ENCODE measurements around the gene DNPEP.

DNPEP gene

DNA sequence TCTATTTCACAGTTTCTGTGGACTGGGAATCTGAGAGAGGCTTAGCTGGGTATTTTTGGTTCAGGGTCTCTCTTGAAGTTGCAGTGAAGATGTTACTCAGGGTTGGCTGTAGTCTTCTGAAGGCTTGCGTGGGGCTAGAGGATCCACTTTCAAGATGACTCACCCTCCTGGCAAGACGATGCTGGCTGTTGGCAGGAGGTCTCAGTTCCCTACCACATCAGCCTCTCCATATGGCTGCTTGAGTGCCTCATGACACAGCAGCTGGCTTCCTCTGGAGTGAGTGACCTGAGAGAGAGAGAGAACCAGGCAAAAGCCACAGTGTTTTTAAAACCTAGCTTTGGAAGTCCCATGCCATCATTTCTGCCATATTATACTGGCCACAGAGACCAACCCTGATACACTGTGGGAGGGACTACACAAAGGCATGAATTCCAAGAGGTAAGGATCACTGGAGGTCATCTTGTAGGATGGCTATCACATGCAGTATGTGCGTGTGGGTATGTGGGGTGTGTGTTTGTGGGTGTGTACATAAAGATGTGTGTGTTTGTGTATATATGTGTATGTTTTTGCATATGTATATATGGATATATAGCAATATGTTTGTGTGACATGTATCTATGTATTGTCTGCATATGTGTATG lies 25.1 kb downstream of the DNPEP start:
- peak; percentile 53 to 60 for DNase-seq
- H3K36me3 ChIP-seq (ENCODE audit: control insufficient read depth in 1 of 2, insufficient read depth in 2 of 2, low read length in 2 of 2) = no peaks in the 10 kb centered on the region
- H4K8ac ChIP-seq (ENCODE audit: low read depth, low read length) = no peak overlapping the region
- H2BK5ac ChIP-seq (ENCODE audit: low read depth, low read length, poor library complexity) = no peak overlapping the region
- H2AFZ ChIP-seq (ENCODE audit: insufficient read depth, low read length, poor library complexity) = no peak overlapping the region
- no peak overlapping the region for H3K4me2 ChIP-seq (ENCODE audit: low read length)
- H3K27ac ChIP-seq (ENCODE audit: low read depth, low read length) = no peak overlapping the region
- no peaks in the 10 kb centered on the region for H3K79me2 ChIP-seq (ENCODE audit: control insufficient read depth, insufficient read depth, low read length, poor library complexity)
- peaks cover 0 to 4% of the 10 kb centered on the region in 2 experiments for H3K4me1 ChIP-seq (ENCODE audit: control insufficient read depth in 1 of 2, insufficient read depth in 2 of 2, low read length in 2 of 2)
- no peak overlapping the region for H3K23ac ChIP-seq (ENCODE audit: low read length)
- H3K27me3 ChIP-seq (ENCODE audit: insufficient read depth, low read length) = peaks cover 19% of the 10 kb centered on the region
- no peak overlapping the region for H2BK120ac ChIP-seq (ENCODE audit: insufficient read depth, low read length, poor library complexity)
- no CpG with 5 or more reads among the region's 3 CpGs for WGBS (ENCODE audit: extremely low coverage, insufficient coverage, insufficient read length)
- no peaks in the 10 kb centered on the region for H3K9me3 ChIP-seq (ENCODE audit: insufficient read depth, low read depth, low read length)
- H2AK5ac ChIP-seq (ENCODE audit: low read length) = no peak overlapping the region
- no peak overlapping the region for H4K12ac ChIP-seq (ENCODE audit: low read depth, low read length)
- no peak overlapping the region for H3K14ac ChIP-seq (ENCODE audit: low read length)
- H3K18ac ChIP-seq (ENCODE audit: low read length) = no peak overlapping the region
- no peak overlapping the region for H4K91ac ChIP-seq (ENCODE audit: low read depth, low read length)
- H3K79me1 ChIP-seq (ENCODE audit: low read length) = no peaks in the 10 kb centered on the region
- H3K9ac ChIP-seq (ENCODE audit: low read length) = no peak overlapping the region
- no peak overlapping the region for H3K4me3 ChIP-seq (ENCODE audit: low read depth, low read length)
- H3K4ac ChIP-seq (ENCODE audit: low read depth, low read length) = no peak overlapping the region
- H2BK12ac ChIP-seq (ENCODE audit: low read length) = no peak overlapping the region

DNA sequence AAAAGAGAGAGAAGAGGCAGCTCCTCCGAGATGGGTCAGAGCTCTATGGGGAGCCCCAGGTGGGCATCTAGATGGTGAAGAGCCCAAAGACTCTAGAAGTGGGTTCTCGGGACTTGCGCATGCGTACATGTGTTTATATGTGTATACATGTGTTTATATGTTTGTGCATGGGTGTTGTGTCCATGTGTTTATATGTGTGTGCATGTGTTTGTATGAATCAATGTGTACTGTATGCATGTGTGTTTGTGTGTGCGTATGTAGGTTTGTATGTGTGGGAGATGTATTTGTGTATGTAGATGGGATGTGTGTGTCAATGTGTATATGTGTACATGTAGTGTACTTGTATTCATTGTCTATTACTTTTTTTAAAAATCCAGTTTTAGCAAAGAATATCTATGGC lies 25.6 kb downstream of the DNPEP start:
- Histone ChIP-seq H3K79me1 (ENCODE audit: low read length) (no peaks in the 10 kb centered on the region), H2AFZ (ENCODE audit: insufficient read depth, low read length, poor library complexity) (no peak overlapping the region), H3K9ac (ENCODE audit: low read length) (no peak overlapping the region), H3K4me3 (ENCODE audit: low read depth, low read length) (no peak overlapping the region), H3K18ac (ENCODE audit: low read length) (no peak overlapping the region), H3K79me2 (ENCODE audit: control insufficient read depth, insufficient read depth, low read length, poor library complexity) (no peaks in the 10 kb centered on the region), H3K14ac (ENCODE audit: low read length) (no peak overlapping the region), H2BK5ac (ENCODE audit: low read depth, low read length, poor library complexity) (no peak overlapping the region), H3K9me3 (ENCODE audit: insufficient read depth, low read depth, low read length) (no peaks in the 10 kb centered on the region), H4K91ac (ENCODE audit: low read depth, low read length) (no peak overlapping the region), H2AK5ac (ENCODE audit: low read length) (no peak overlapping the region), H2BK12ac (ENCODE audit: low read length) (no peak overlapping the region), H3K27me3 (ENCODE audit: insufficient read depth, low read length) (peaks cover 19% of the 10 kb centered on the region), H3K36me3 (ENCODE audit: control insufficient read depth in 1 of 2, insufficient read depth in 2 of 2, low read length in 2 of 2) (no peaks in the 10 kb centered on the region), H4K8ac (ENCODE audit: low read depth, low read length) (no peak overlapping the region), H3K27ac (ENCODE audit: low read depth, low read length) (no peak overlapping the region), H3K4me1 (ENCODE audit: control insufficient read depth in 1 of 2, insufficient read depth in 2 of 2, low read length in 2 of 2) (peaks cover 0 to 4% of the 10 kb centered on the region in 2 experiments), H4K12ac (ENCODE audit: low read depth, low read length) (no peak overlapping the region), H3K23ac (ENCODE audit: low read length) (no peak overlapping the region), H2BK120ac (ENCODE audit: insufficient read depth, low read length, poor library complexity) (no peak overlapping the region), H3K4ac (ENCODE audit: low read depth, low read length) (no peak overlapping the region), H3K4me2 (ENCODE audit: low read length) (no peak overlapping the region)
- WGBS (ENCODE audit: extremely low coverage, insufficient coverage, insufficient read length) = 100% methylated on average over 1 of the region's 5 CpGs
- no peak for DNase-seq

DNA sequence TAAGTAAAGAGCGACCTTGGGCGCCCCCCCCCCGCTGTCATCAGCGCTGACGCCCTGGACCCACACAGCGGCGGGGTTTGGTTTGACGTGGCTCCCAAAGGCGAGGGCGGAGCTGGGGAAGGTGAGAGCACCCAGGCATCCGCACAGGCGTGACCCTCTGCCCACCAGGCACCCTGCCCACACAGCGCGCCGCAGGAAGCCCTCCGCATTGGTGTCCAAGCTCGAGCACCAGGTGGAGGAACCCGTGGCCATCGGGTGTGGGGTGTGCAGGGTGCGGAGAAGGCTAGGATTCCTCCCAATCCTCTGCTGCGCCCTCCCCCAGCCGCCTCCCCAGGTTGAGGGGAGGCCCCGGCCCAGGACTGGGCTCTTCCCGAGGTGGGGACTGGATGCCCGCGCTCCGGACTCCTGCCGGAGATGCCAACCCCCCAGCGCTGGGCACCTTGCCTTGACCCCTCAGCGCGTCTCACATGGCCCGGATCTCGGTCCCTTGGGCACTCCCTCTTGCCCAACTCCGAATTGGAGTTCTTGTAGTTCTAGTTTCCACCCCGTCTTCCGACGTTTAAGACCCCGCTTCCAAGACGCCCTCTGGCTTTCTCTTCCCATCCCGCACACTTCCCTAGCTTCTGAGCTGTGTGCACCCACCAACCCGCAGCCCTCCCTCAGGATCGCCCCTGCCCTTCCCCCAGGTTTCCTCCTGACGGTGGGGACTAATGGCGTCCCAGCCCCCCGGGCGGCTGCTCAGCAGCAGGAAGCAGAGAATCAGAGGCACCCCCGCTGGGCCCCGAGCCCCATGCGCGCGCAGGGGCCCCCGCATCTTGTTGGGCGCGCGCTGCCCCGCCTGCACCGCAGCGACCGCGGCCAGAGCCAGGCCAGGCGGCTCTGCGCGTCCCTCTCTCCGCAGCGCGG lies 29.3 kb downstream of the DNPEP start:
- peaks cover 19% of the 10 kb centered on the region for H3K27me3 ChIP-seq (ENCODE audit: insufficient read depth, low read length)
- H3K27ac ChIP-seq (ENCODE audit: low read depth, low read length) = no peak overlapping the region
- H3K79me1 ChIP-seq (ENCODE audit: low read length) = no peaks in the 10 kb centered on the region
- H3K79me2 ChIP-seq (ENCODE audit: control insufficient read depth, insufficient read depth, low read length, poor library complexity) = no peaks in the 10 kb centered on the region
- no peak overlapping the region for H3K23ac ChIP-seq (ENCODE audit: low read length)
- no peak overlapping the region for H3K4ac ChIP-seq (ENCODE audit: low read depth, low read length)
- H3K18ac ChIP-seq (ENCODE audit: low read length) = no peak overlapping the region
- no peak for DNase-seq
- no peak overlapping the region for H3K14ac ChIP-seq (ENCODE audit: low read length)
- peaks cover 0 to 4% of the 10 kb centered on the region in 2 experiments for H3K4me1 ChIP-seq (ENCODE audit: control insufficient read depth in 1 of 2, insufficient read depth in 2 of 2, low read length in 2 of 2)
- no peak overlapping the region for H3K4me3 ChIP-seq (ENCODE audit: low read depth, low read length)
- H2AK5ac ChIP-seq (ENCODE audit: low read length) = no peak overlapping the region
- no CpG with 5 or more reads among the region's 66 CpGs for WGBS (ENCODE audit: extremely low coverage, insufficient coverage, insufficient read length)
- peak overlapping the region; percentile 24 for H3K4me2 ChIP-seq (ENCODE audit: low read length)
- H3K9ac ChIP-seq (ENCODE audit: low read length) = no peak overlapping the region
- H2BK120ac ChIP-seq (ENCODE audit: insufficient read depth, low read length, poor library complexity) = no peak overlapping the region
- no peak overlapping the region for H4K91ac ChIP-seq (ENCODE audit: low read depth, low read length)
- no peaks in the 10 kb centered on the region for H3K36me3 ChIP-seq (ENCODE audit: control insufficient read depth in 1 of 2, insufficient read depth in 2 of 2, low read length in 2 of 2)
- no peak overlapping the region for H2BK12ac ChIP-seq (ENCODE audit: low read length)
- no peaks in the 10 kb centered on the region for H3K9me3 ChIP-seq (ENCODE audit: insufficient read depth, low read depth, low read length)
- H2BK5ac ChIP-seq (ENCODE audit: low read depth, low read length, poor library complexity) = no peak overlapping the region
- H4K8ac ChIP-seq (ENCODE audit: low read depth, low read length) = no peak overlapping the region
- no peak overlapping the region for H2AFZ ChIP-seq (ENCODE audit: insufficient read depth, low read length, poor library complexity)
- H4K12ac ChIP-seq (ENCODE audit: low read depth, low read length) = no peak overlapping the region

DNA sequence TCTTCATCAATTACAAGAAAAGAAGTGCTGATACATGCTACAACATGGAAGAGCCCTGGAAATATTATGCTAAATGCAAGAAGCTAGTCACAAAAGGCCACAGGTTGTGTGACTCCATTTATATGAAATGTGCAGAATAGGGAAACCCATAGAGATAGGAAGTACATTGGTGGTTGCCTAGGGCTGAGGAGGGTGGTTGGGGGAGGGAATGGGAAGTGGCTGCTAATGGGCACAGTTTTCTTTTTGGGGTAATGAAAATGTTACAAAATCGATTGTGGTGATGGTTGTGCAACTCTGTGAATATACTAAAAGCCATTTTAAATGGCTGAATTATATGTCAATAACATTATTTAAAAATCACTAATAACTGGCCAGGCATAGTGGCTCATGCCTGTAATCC lies 30.9 kb downstream of the DNPEP start:
- Histone ChIP-seq H2BK120ac (ENCODE audit: insufficient read depth, low read length, poor library complexity) (no peak overlapping the region), H3K4me2 (ENCODE audit: low read length) (no peak overlapping the region), H2AFZ (ENCODE audit: insufficient read depth, low read length, poor library complexity) (no peak overlapping the region), H3K9me3 (ENCODE audit: insufficient read depth, low read depth, low read length) (no peaks in the 10 kb centered on the region), H3K4me3 (ENCODE audit: low read depth, low read length) (no peak overlapping the region), H2BK12ac (ENCODE audit: low read length) (no peak overlapping the region), H3K36me3 (ENCODE audit: control insufficient read depth in 1 of 2, insufficient read depth in 2 of 2, low read length in 2 of 2) (no peaks in the 10 kb centered on the region), H3K79me1 (ENCODE audit: low read length) (no peaks in the 10 kb centered on the region), H2BK5ac (ENCODE audit: low read depth, low read length, poor library complexity) (no peak overlapping the region), H3K4me1 (ENCODE audit: control insufficient read depth in 1 of 2, insufficient read depth in 2 of 2, low read length in 2 of 2) (peaks cover 0 to 4% of the 10 kb centered on the region in 2 experiments), H4K12ac (ENCODE audit: low read depth, low read length) (no peak overlapping the region), H3K4ac (ENCODE audit: low read depth, low read length) (no peak overlapping the region), H4K8ac (ENCODE audit: low read depth, low read length) (no peak overlapping the region), H3K27me3 (ENCODE audit: insufficient read depth, low read length) (peaks cover 19% of the 10 kb centered on the region), H3K79me2 (ENCODE audit: control insufficient read depth, insufficient read depth, low read length, poor library complexity) (no peaks in the 10 kb centered on the region), H4K91ac (ENCODE audit: low read depth, low read length) (no peak overlapping the region), H3K27ac (ENCODE audit: low read depth, low read length) (no peak overlapping the region), H3K9ac (ENCODE audit: low read length) (no peak overlapping the region), H3K23ac (ENCODE audit: low read length) (no peak overlapping the region), H2AK5ac (ENCODE audit: low read length) (no peak overlapping the region), H3K18ac (ENCODE audit: low read length) (no peak overlapping the region), H3K14ac (ENCODE audit: low read length) (no peak overlapping the region)
- no CpG with 5 or more reads among the region's 1 CpG for WGBS (ENCODE audit: extremely low coverage, insufficient coverage, insufficient read length)
- DNase-seq = peak in 1 of 2 donors; percentile 9

Measured in trophoblast cell (in vitro differentiated cells and primary cell).